Thoracic aorta (tissue), 2 donors: ENCODE results near the gene INSM1. TPM values are rescaled to one million over a fixed set of nuclear protein-coding genes. Genes with fewer than 3 reads are reported as not detected.

Source experiments
- ATAC-seq: fragments of 150-250 bp; one replicate; pipeline ENCODE4 v1.8.0; 2017; ENCODE audit warnings: low read depth; ENCODE audit not compliant: insufficient number of reproducible peaks, low FRiP score
- DNase-seq: peaks from one replicate; pipeline ENCODE4 v3.0.0-alpha.2; 2020; ENCODE audit warnings: low spot score
- H3K27ac ChIP-seq, 2 donors: fragments of 200-600 bp; sonication (generic); 1 replicate in 1 of 2; 2 replicates in 1 of 2; pipeline ENCODE4 v1.5.1; 2016; ENCODE audit warnings: mild to moderate bottlenecking in 2 of 2, moderate library complexity in 2 of 2
- H3K27me3 ChIP-seq: fragments of 200-600 bp; sonication (generic); replicated peaks from 2 replicates; pipeline ENCODE4 v1.6.0; 2016; ENCODE audit warnings: mild to moderate bottlenecking; ENCODE audit not compliant: insufficient read depth
- H3K36me3 ChIP-seq: fragments of 200-600 bp; sonication (generic); one replicate; pipeline ENCODE4 v1.5.1; 2016
- H3K4me1 ChIP-seq, 2 donors: fragments of 200-600 bp; sonication (generic); 1 replicate in 1 of 2; 2 replicates in 1 of 2; pipeline versions ENCODE4 v1.5.1 to v1.6.0; 2016; ENCODE audit warnings: low read depth in 2 of 2, mild to moderate bottlenecking in 1 of 2; ENCODE audit not compliant: control insufficient read depth in 1 of 2
- H3K4me3 ChIP-seq: fragments of 200-600 bp; sonication (generic); 2 replicates; pipeline ENCODE4 v1.5.1; 2016; ENCODE audit warnings: mild to moderate bottlenecking
- H3K9me3 ChIP-seq: fragments of 200-600 bp; sonication (generic); 2 replicates; pipeline ENCODE4 v1.5.1; 2016
- CTCF ChIP-seq: fragments of 200-600 bp; sonication (generic); IDR thresholded peaks from one replicate; pipeline ENCODE4 v1.5.1; 2019; ENCODE audit warnings: antibody characterized with exemption
- total RNA-seq, 2 donors: library from RNA; depleted of rRNA; stranded (reverse); fragments of >200 nt; gene quantifications; one replicate each; pipeline versions ENCODE4 v1.1.0 to v1.2.3, GENCODE V29; 2016

INSM1 gene
- total RNA-seq, 2 donors from 2014 or later: not detected

- no peak for ATAC-seq
- no peaks in the 10 kb centered on the region for H3K4me1 ChIP-seq
Measured at GRCh38 chr20:20406306-20406705, 38.4 kb downstream of the INSM1 start.

GRCh38 chr20:20407891-20408805 lies 40.2 kb downstream of the INSM1 start:
- no peak for ATAC-seq
- DNase-seq: no peak
- no peak for TF ChIP-seq CTCF
- Histone ChIP-seq H3K27ac (no peak overlapping the region), H3K36me3 (peaks cover 3% of the 10 kb centered on the region), H3K27me3 (no peaks in the 10 kb centered on the region), H3K4me1 (no peaks in the 10 kb centered on the region), H3K4me3 (no peak overlapping the region), H3K9me3 (no peaks in the 10 kb centered on the region)

More at GRCh38 chr20:20406306-20406705, 38.4 kb downstream of the INSM1 start:
- Histone ChIP-seq H3K27me3 (no peaks in the 10 kb centered on the region), H3K4me3 (no peak overlapping the region), H3K36me3 (peaks cover 4% of the 10 kb centered on the region), H3K9me3 (no peaks in the 10 kb centered on the region), H3K27ac (no peak overlapping the region)
- DNase-seq: no peak
- TF ChIP-seq CTCF: no peak

- H3K27me3 ChIP-seq: no peaks in the 10 kb centered on the region
- no peak overlapping the region for H3K27ac ChIP-seq
- H3K4me1 ChIP-seq: no peaks in the 10 kb centered on the region
- no peaks in the 10 kb centered on the region for H3K36me3 ChIP-seq
- TF ChIP-seq CTCF: no peak
- ATAC-seq: no peak
- no peak for DNase-seq
- no peaks in the 10 kb centered on the region for H3K9me3 ChIP-seq
- H3K4me3 ChIP-seq: no peak overlapping the region
Measured at GRCh38 chr20:20409331-20409730, 41.4 kb downstream of the INSM1 start.

- no peaks in the 10 kb centered on the region for H3K36me3 ChIP-seq
- H3K9me3 ChIP-seq: no peaks in the 10 kb centered on the region
- H3K4me3 ChIP-seq: no peak overlapping the region
- DNase-seq: no peak
- no peaks in the 10 kb centered on the region for H3K27me3 ChIP-seq
- H3K27ac ChIP-seq: no peak overlapping the region
- ATAC-seq: no peak
- no peaks in the 10 kb centered on the region for H3K4me1 ChIP-seq
- TF ChIP-seq CTCF: no peak
Measured at GRCh38 chr20:20410678-20411077, 42.8 kb downstream of the INSM1 start.

GRCh38 chr20:20411402-20411801 lies 43.5 kb downstream of the INSM1 start:
- Histone ChIP-seq H3K27ac (no peak overlapping the region), H3K4me1 (no peaks in the 10 kb centered on the region), H3K36me3 (no peaks in the 10 kb centered on the region), H3K9me3 (no peaks in the 10 kb centered on the region), H3K4me3 (no peak overlapping the region), H3K27me3 (no peaks in the 10 kb centered on the region)
- ATAC-seq (no peak), DNase-seq (no peak)
- no peak for TF ChIP-seq CTCF
